ENCODE results near the gene ZW10.
"Not testable (repeated sequence)": the region's sequence is repeated elsewhere in the genome, so short reads cannot be mapped to it uniquely, and the experiment has no call there.

- TF ChIP-seq POLR2A (IDR thresholded peaks at IDR 0.05): not testable (repeated sequence)
- TF ChIP-seq, protein P1, sequence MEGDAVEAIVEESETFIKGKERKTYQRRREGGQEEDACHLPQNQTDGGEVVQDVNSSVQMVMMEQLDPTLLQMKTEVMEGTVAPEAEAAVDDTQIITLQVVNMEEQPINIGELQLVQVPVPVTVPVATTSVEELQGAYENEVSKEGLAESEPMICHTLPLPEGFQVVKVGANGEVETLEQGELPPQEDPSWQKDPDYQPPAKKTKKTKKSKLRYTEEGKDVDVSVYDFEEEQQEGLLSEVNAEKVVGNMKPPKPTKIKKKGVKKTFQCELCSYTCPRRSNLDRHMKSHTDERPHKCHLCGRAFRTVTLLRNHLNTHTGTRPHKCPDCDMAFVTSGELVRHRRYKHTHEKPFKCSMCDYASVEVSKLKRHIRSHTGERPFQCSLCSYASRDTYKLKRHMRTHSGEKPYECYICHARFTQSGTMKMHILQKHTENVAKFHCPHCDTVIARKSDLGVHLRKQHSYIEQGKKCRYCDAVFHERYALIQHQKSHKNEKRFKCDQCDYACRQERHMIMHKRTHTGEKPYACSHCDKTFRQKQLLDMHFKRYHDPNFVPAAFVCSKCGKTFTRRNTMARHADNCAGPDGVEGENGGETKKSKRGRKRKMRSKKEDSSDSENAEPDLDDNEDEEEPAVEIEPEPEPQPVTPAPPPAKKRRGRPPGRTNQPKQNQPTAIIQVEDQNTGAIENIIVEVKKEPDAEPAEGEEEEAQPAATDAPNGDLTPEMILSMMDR (IDR thresholded peaks at IDR 0.05): not testable (repeated sequence)
Measured at GRCh38 chr11:113763040-113763439, 10.5 kb downstream of the ZW10 start.

Data from esophagus squamous epithelium (tissue), 4 donors.